Parathyroid adenoma (tissue), 2 donors: ENCODE data around the gene RPL11.

Experiments used
- H2AFZ ChIP-seq: fragments of 300-600 bp; sonication (generic); one replicate; pipeline ENCODE4 v1.7.0; 2017; ENCODE audit warnings: antibody characterized with exemption, mild to moderate bottlenecking
- H3K27ac ChIP-seq: fragments of 300-600 bp; sonication (generic); one replicate; pipeline ENCODE4 v1.7.0; 2017
- H3K27me3 ChIP-seq: fragments of 300-600 bp; sonication (generic); one replicate; pipeline ENCODE4 v1.7.0; 2017; ENCODE audit warnings: low read length; ENCODE audit not compliant: control insufficient read depth, insufficient read depth
- H3K36me3 ChIP-seq: fragments of 300-600 bp; sonication (generic); one replicate; pipeline ENCODE4 v1.7.0; 2017; ENCODE audit warnings: low read length; ENCODE audit not compliant: control insufficient read depth, insufficient read depth
- H3K4me1 ChIP-seq: fragments of 300-600 bp; sonication (generic); one replicate; pipeline ENCODE4 v1.7.0; 2017; ENCODE audit warnings: control low read depth
- H3K4me2 ChIP-seq: fragments of 300-600 bp; sonication (generic); one replicate; pipeline ENCODE4 v1.7.0; 2017; ENCODE audit warnings: low read length
- H3K4me3 ChIP-seq: fragments of 300-600 bp; sonication (generic); one replicate; pipeline ENCODE4 v1.7.0; 2017; ENCODE audit warnings: low read depth, low read length
- H3K79me2 ChIP-seq: fragments of 300-600 bp; sonication (generic); one replicate; pipeline ENCODE4 v1.7.0; 2017; ENCODE audit warnings: control low read depth
- H3K9ac ChIP-seq: fragments of 300-600 bp; sonication (generic); one replicate; pipeline ENCODE4 v1.7.0; 2017; ENCODE audit warnings: mild to moderate bottlenecking
- H3K9me3 ChIP-seq: fragments of 300-600 bp; sonication (generic); one replicate; pipeline ENCODE4 v1.7.0; 2017; ENCODE audit warnings: low read length; ENCODE audit not compliant: control insufficient read depth
- CTCF ChIP-seq: fragments of 300-600 bp; sonication (generic); IDR thresholded peaks from one replicate; pipeline ENCODE4 v1.7.0; 2017; ENCODE audit warnings: antibody characterized with exemption, mild to moderate bottlenecking
- donor health status: primary hyperparathyroidism.

RPL11 gene

GRCh38 chr1:23691499-23692307 is at the start of gene RPL11:
Gene RPL11 (plus strand): TSS chr1:23691806. CDS start chr1:23691824, 18 bp downstream.
- H3K79me2 ChIP-seq = peaks cover 10% of the 10 kb centered on the region
- H3K4me1 ChIP-seq = peaks cover 8% of the 10 kb centered on the region
- no peaks in the 10 kb centered on the region for H3K9me3 ChIP-seq
- H3K27ac ChIP-seq = peak within 1 kb of the TSS; percentile 69
- peak within 1 kb of the TSS; percentile 96 for H3K4me3 ChIP-seq
- H3K9ac ChIP-seq = peak within 1 kb of the TSS; percentile 28
- peak; percentile 67 for TF ChIP-seq CTCF
- no peaks in the 10 kb centered on the region for H3K27me3 ChIP-seq
- no peaks in the 10 kb centered on the region for H3K36me3 ChIP-seq
- peak within 1 kb of the TSS; percentile 89 for H3K4me2 ChIP-seq
- H2AFZ ChIP-seq = peak within 1 kb of the TSS; percentile 76

GRCh38 chr1:23643736-23644554 is 47.7 kb upstream of the RPL11 start:
- H3K27me3 ChIP-seq = no peaks in the 10 kb centered on the region
- H2AFZ ChIP-seq = peak overlapping the region; percentile 38
- H3K9ac ChIP-seq = no peak overlapping the region
- H3K9me3 ChIP-seq = no peaks in the 10 kb centered on the region
- peak overlapping the region; percentile 42 for H3K4me2 ChIP-seq
- no peaks in the 10 kb centered on the region for H3K36me3 ChIP-seq
- no peak overlapping the region for H3K4me3 ChIP-seq
- H3K79me2 ChIP-seq = no peaks in the 10 kb centered on the region
- no peak for TF ChIP-seq CTCF
- H3K27ac ChIP-seq = no peak overlapping the region
- peaks cover 3% of the 10 kb centered on the region for H3K4me1 ChIP-seq

- Histone ChIP-seq H3K9ac (no peak overlapping the region), H3K36me3 (no peaks in the 10 kb centered on the region), H3K4me3 (no peak overlapping the region), H3K27ac (no peak overlapping the region), H3K79me2 (no peaks in the 10 kb centered on the region), H3K27me3 (no peaks in the 10 kb centered on the region), H3K4me1 (peaks cover 3% of the 10 kb centered on the region), H2AFZ (no peak overlapping the region), H3K4me2 (no peak overlapping the region), H3K9me3 (no peaks in the 10 kb centered on the region)
- no peak for TF ChIP-seq CTCF
Measured at GRCh38 chr1:23644555-23644866, 47.1 kb upstream of the RPL11 start.

- Histone ChIP-seq H3K4me1 (peaks cover 3% of the 10 kb centered on the region), H2AFZ (no peak overlapping the region), H3K9ac (no peak overlapping the region), H3K36me3 (no peaks in the 10 kb centered on the region), H3K4me2 (no peak overlapping the region), H3K27ac (no peak overlapping the region), H3K27me3 (no peaks in the 10 kb centered on the region), H3K4me3 (no peak overlapping the region), H3K9me3 (no peaks in the 10 kb centered on the region), H3K79me2 (no peaks in the 10 kb centered on the region)
- no peak for TF ChIP-seq CTCF
Measured at GRCh38 chr1:23645338-23645737, 46.3 kb upstream of the RPL11 start.
